Activated CD8-positive, alpha-beta T cell treated with anti-CD3 and anti-CD28 coated beads, Interleukin-2, amount 10 ng/mL, durations not matched to agents 7 days and 5 days (primary cell): ENCODE results near the gene HABP2. TPM values are rescaled to one million over a fixed set of nuclear protein-coding genes. Genes with fewer than 3 reads are reported as not detected.

ENCODE experiments used
- ATAC-seq: fragments of 150-1000 bp; cut with Tn5 transposase; one replicate; pipeline ENCODE4 v1.10.0; 2021; ENCODE audit warnings: moderate library complexity
- CTCF ChIA-PET: fragments of 350-600 bp; sonication (Branson Sonifier 250); formaldehyde crosslinking; loops from one replicate; lab custom pipeline; 2021; ENCODE audit warnings: antibody characterized with exemption; lab: Charles Lee
- POLR2A ChIA-PET: fragments of 350-600 bp; sonication (Branson Sonifier 250); formaldehyde crosslinking; loops from one replicate; lab custom pipeline; 2021; ENCODE audit warnings: antibody characterized with exemption; lab: Charles Lee
- DNase-seq: peaks from one replicate; pipeline ENCODE4 v3.0.0-alpha.2; 2020
- H3K27ac Mint-ChIP-seq: one replicate; pipeline ENCODE4 v1.8.0; 2021; ENCODE audit warnings: mild to moderate bottlenecking, mixed read lengths
- H3K27me3 Mint-ChIP-seq: one replicate; pipeline ENCODE4 v1.8.0; 2021; ENCODE audit warnings: low read depth, mixed read lengths
- H3K36me3 Mint-ChIP-seq: one replicate; pipeline ENCODE4 v1.8.0; 2021; ENCODE audit warnings: low read depth, mixed read lengths
- H3K4me1 Mint-ChIP-seq: one replicate; pipeline ENCODE4 v1.8.0; 2021; ENCODE audit warnings: low read depth, mixed read lengths
- H3K4me3 Mint-ChIP-seq: one replicate; pipeline ENCODE4 v1.8.0; 2021; ENCODE audit warnings: mild to moderate bottlenecking, mixed read lengths
- H3K9me3 Mint-ChIP-seq: one replicate; pipeline ENCODE4 v1.8.0; 2022; ENCODE audit warnings: mixed read lengths; ENCODE audit not compliant: insufficient read depth
- total RNA-seq, 2 experiments: library from RNA; stranded (reverse); gene quantifications; one replicate each; pipeline ENCODE4 v1.2.3, GENCODE V29; 2021

Gene HABP2
- total RNA-seq, 2 experiments from 2014 or later = not detected

GRCh38 chr10:113544392-113544791, 8.5 kb upstream of the HABP2 start:
- no peak for DNase-seq
- no peak overlapping the region for H3K4me3 Mint-ChIP-seq
- no peaks in the 10 kb centered on the region for H3K36me3 Mint-ChIP-seq
- no peaks in the 10 kb centered on the region for H3K9me3 Mint-ChIP-seq
- H3K27me3 Mint-ChIP-seq = peaks cover under 1% of the 10 kb centered on the region
- H3K27ac Mint-ChIP-seq = no peak overlapping the region
- CTCF ChIA-PET = no interaction called here
- H3K4me1 Mint-ChIP-seq = no peaks in the 10 kb centered on the region
- no peak for ATAC-seq
- POLR2A ChIA-PET = no interaction called here

GRCh38 chr10:113547426-113547825, 5.4 kb upstream of the HABP2 start:
- Mint-ChIP-seq H3K27ac (no peak overlapping the region), H3K9me3 (no peaks in the 10 kb centered on the region), H3K4me1 (peaks cover 6% of the 10 kb centered on the region), H3K27me3 (peaks cover 6% of the 10 kb centered on the region), H3K36me3 (no peaks in the 10 kb centered on the region), H3K4me3 (no peak overlapping the region)
- no peak for ATAC-seq
- ChIA-PET CTCF (interaction anchor here (0.6 to 1.0 kb wide), 2 partner anchors 16 to 1042 kb away, joined by 3 read pairs; no protein-coding TSS in a partner anchor), POLR2A (no interaction called here)
- DNase-seq = no peak

- CTCF ChIA-PET = no interaction called here
- no peak overlapping the region for H3K27ac Mint-ChIP-seq
- peaks cover 10% of the 10 kb centered on the region for H3K27me3 Mint-ChIP-seq
- H3K4me1 Mint-ChIP-seq = peaks cover 6% of the 10 kb centered on the region
- ATAC-seq (no peak), DNase-seq (no peak)
- H3K36me3 Mint-ChIP-seq = no peaks in the 10 kb centered on the region
- POLR2A ChIA-PET = no interaction called here
- no peak overlapping the region for H3K4me3 Mint-ChIP-seq
- H3K9me3 Mint-ChIP-seq = no peaks in the 10 kb centered on the region
Measured at GRCh38 chr10:113549856-113550255, 3.0 kb upstream of the HABP2 start.

GRCh38 chr10:113550365-113550764, 2.5 kb upstream of the HABP2 start:
- CTCF ChIA-PET = no interaction called here
- no peak for ATAC-seq
- Mint-ChIP-seq H3K36me3 (no peaks in the 10 kb centered on the region), H3K9me3 (no peaks in the 10 kb centered on the region), H3K27me3 (peaks cover 10% of the 10 kb centered on the region), H3K27ac (no peak overlapping the region), H3K4me3 (no peak overlapping the region), H3K4me1 (peaks cover 6% of the 10 kb centered on the region)
- POLR2A ChIA-PET = no interaction called here
- DNase-seq = no peak

GRCh38 chr10:113552014-113552413, 839 bp upstream of the HABP2 start:
- no peak overlapping the region for H3K4me3 Mint-ChIP-seq
- H3K4me1 Mint-ChIP-seq = peaks cover 6% of the 10 kb centered on the region
- no peak overlapping the region for H3K27ac Mint-ChIP-seq
- ChIA-PET POLR2A (no interaction called here), CTCF (no interaction called here)
- no peaks in the 10 kb centered on the region for H3K36me3 Mint-ChIP-seq
- DNase-seq (no peak), ATAC-seq (no peak)
- peaks cover 20% of the 10 kb centered on the region for H3K27me3 Mint-ChIP-seq
- no peaks in the 10 kb centered on the region for H3K9me3 Mint-ChIP-seq

- Mint-ChIP-seq H3K9me3 (no peaks in the 10 kb centered on the region), H3K4me3 (no peak overlapping the region), H3K27me3 (peaks cover 25% of the 10 kb centered on the region), H3K4me1 (peaks cover 14% of the 10 kb centered on the region), H3K36me3 (no peaks in the 10 kb centered on the region), H3K27ac (no peak overlapping the region)
- DNase-seq = no peak
- ChIA-PET CTCF (no interaction called here), POLR2A (no interaction called here)
- ATAC-seq = no peak
Measured at GRCh38 chr10:113553149-113553548, 296 bp downstream of the HABP2 start.

GRCh38 chr10:113554214-113554613, 1.4 kb downstream of the HABP2 start:
- Mint-ChIP-seq H3K4me1 (peaks cover 14% of the 10 kb centered on the region), H3K9me3 (no peaks in the 10 kb centered on the region), H3K27me3 (peaks cover 27% of the 10 kb centered on the region), H3K27ac (no peak overlapping the region), H3K4me3 (no peak overlapping the region), H3K36me3 (no peaks in the 10 kb centered on the region)
- ChIA-PET CTCF (interaction anchor here (0.6 to 1.5 kb wide), 3 partner anchors 9 to 101 kb away, joined by 3 to 9 read pairs (median 4); no protein-coding TSS in a partner anchor), POLR2A (no interaction called here)
- ATAC-seq (no peak), DNase-seq (no peak)

GRCh38 chr10:113555245-113555644, 2.4 kb downstream of the HABP2 start:
- Mint-ChIP-seq H3K4me1 (peaks cover 13% of the 10 kb centered on the region), H3K9me3 (no peaks in the 10 kb centered on the region), H3K36me3 (no peaks in the 10 kb centered on the region), H3K27me3 (peaks cover 27% of the 10 kb centered on the region), H3K4me3 (no peak overlapping the region), H3K27ac (no peak overlapping the region)
- DNase-seq (no peak), ATAC-seq (no peak)
- ChIA-PET POLR2A (no interaction called here), CTCF (interaction anchor here (1.4 to 1.5 kb wide), 2 partner anchors 8 to 9 kb away, joined by 3 to 9 read pairs; no protein-coding TSS in a partner anchor)

- no peak overlapping the region for H3K4me3 Mint-ChIP-seq
- peaks cover 26% of the 10 kb centered on the region for H3K27me3 Mint-ChIP-seq
- no peaks in the 10 kb centered on the region for H3K9me3 Mint-ChIP-seq
- ChIA-PET POLR2A (no interaction called here), CTCF (no interaction called here)
- no peaks in the 10 kb centered on the region for H3K36me3 Mint-ChIP-seq
- ATAC-seq = no peak
- no peak overlapping the region for H3K27ac Mint-ChIP-seq
- H3K4me1 Mint-ChIP-seq = peaks cover 8% of the 10 kb centered on the region
- DNase-seq = no peak
Measured at GRCh38 chr10:113555751-113556150, 2.9 kb downstream of the HABP2 start.

- no peaks in the 10 kb centered on the region for H3K36me3 Mint-ChIP-seq
- ATAC-seq = no peak
- peaks cover 22% of the 10 kb centered on the region for H3K27me3 Mint-ChIP-seq
Measured at GRCh38 chr10:113557424-113557862, 4.6 kb downstream of the HABP2 start.

GRCh38 chr10:113557903-113558321, 5.1 kb downstream of the HABP2 start:
- CTCF ChIA-PET = interaction anchor here (0.6 kb wide), 1 partner anchor 768 kb away, joined by 3 read pairs; no protein-coding TSS in a partner anchor
- Mint-ChIP-seq H3K9me3 (no peaks in the 10 kb centered on the region), H3K27ac (no peak overlapping the region), H3K27me3 (peaks cover 22% of the 10 kb centered on the region), H3K4me3 (no peak overlapping the region), H3K36me3 (no peaks in the 10 kb centered on the region), H3K4me1 (peaks cover 8% of the 10 kb centered on the region)
- DNase-seq = no peak
- ATAC-seq = no peak
- POLR2A ChIA-PET = no interaction called here

More at GRCh38 chr10:113557424-113557862, 4.6 kb downstream of the HABP2 start:
- Mint-ChIP-seq H3K27ac (no peak overlapping the region), H3K9me3 (no peaks in the 10 kb centered on the region), H3K4me3 (no peak overlapping the region), H3K4me1 (peaks cover 8% of the 10 kb centered on the region)
- no peak for DNase-seq
- ChIA-PET POLR2A (no interaction called here), CTCF (no interaction called here)

- DNase-seq = no peak
- peaks cover 18% of the 10 kb centered on the region for H3K27me3 Mint-ChIP-seq
- POLR2A ChIA-PET = no interaction called here
- no peak for ATAC-seq
- CTCF ChIA-PET = no interaction called here
- H3K4me1 Mint-ChIP-seq = peaks cover 8% of the 10 kb centered on the region
- H3K9me3 Mint-ChIP-seq = no peaks in the 10 kb centered on the region
- no peak overlapping the region for H3K4me3 Mint-ChIP-seq
- H3K27ac Mint-ChIP-seq = no peak overlapping the region
- no peaks in the 10 kb centered on the region for H3K36me3 Mint-ChIP-seq
Measured at GRCh38 chr10:113560071-113560470, 7.2 kb downstream of the HABP2 start.

GRCh38 chr10:113561214-113561613, 8.4 kb downstream of the HABP2 start:
- no peak overlapping the region for H3K4me3 Mint-ChIP-seq
- CTCF ChIA-PET = no interaction called here
- H3K36me3 Mint-ChIP-seq = no peaks in the 10 kb centered on the region
- POLR2A ChIA-PET = no interaction called here
- H3K4me1 Mint-ChIP-seq = peaks cover 8% of the 10 kb centered on the region
- ATAC-seq = no peak
- no peak overlapping the region for H3K27ac Mint-ChIP-seq
- peaks cover 10% of the 10 kb centered on the region for H3K27me3 Mint-ChIP-seq
- no peaks in the 10 kb centered on the region for H3K9me3 Mint-ChIP-seq
- no peak for DNase-seq
